GM12872 (cell line): ENCODE data around the gene PRRT3.

Experiments used
- TF ChIP-seq, protein P1 (sequence below): IDR thresholded peaks from 3 replicates; pipeline ENCODE4 v1.5.1; 2011; ENCODE audit warnings: low read depth, mild to moderate bottlenecking, low read length, moderate library complexity; ENCODE audit not compliant: insufficient read depth

The PRRT3 gene

DNA sequence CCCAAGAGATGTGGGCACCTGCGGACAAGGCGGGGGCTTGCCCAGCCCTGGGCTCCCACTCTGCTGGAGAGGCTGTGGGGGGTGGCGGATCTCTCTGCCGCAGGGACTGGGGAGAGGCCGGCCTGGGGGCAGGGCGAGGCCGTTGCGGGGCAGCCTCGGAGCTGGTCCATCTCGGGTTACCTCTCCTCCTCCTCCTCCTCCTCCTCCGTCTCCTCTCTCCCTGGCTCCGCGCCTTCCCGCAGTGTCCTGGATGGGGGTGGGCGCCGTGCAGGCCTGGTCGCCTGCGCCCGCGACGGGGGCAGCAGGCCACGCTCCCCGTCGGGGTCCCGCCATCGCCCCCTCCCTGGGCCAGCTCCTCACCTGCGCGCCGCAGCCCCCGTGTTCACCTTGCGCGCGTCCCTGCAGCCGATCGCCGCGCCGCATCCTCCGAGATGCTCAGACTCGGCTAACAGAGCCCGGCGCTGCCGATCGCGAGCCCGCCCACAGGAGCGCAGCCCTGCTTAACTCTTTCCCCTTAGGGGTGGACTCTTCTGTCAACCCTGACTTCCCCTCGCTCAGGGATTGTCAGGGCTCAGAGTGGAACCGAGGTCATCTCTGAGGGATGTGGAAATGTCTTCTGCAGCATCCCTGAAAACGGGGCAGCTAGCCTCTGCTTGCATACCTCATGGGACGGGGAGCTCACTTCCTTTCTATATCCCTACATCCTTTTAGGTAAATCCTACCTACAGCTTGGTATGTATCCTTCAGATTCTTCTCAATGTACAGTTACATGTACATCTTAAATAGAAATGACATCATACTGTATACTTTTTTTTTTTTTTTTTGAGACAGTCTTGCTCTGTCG lies at the start of gene PRRT3:
PRRT3 (minus strand) TSS at position 447 of the 844 bp plus-strand sequence. CDS start 2,293 bp downstream, outside the sequence.
- TF ChIP-seq, protein P1, sequence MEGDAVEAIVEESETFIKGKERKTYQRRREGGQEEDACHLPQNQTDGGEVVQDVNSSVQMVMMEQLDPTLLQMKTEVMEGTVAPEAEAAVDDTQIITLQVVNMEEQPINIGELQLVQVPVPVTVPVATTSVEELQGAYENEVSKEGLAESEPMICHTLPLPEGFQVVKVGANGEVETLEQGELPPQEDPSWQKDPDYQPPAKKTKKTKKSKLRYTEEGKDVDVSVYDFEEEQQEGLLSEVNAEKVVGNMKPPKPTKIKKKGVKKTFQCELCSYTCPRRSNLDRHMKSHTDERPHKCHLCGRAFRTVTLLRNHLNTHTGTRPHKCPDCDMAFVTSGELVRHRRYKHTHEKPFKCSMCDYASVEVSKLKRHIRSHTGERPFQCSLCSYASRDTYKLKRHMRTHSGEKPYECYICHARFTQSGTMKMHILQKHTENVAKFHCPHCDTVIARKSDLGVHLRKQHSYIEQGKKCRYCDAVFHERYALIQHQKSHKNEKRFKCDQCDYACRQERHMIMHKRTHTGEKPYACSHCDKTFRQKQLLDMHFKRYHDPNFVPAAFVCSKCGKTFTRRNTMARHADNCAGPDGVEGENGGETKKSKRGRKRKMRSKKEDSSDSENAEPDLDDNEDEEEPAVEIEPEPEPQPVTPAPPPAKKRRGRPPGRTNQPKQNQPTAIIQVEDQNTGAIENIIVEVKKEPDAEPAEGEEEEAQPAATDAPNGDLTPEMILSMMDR, result no peak

DNA sequence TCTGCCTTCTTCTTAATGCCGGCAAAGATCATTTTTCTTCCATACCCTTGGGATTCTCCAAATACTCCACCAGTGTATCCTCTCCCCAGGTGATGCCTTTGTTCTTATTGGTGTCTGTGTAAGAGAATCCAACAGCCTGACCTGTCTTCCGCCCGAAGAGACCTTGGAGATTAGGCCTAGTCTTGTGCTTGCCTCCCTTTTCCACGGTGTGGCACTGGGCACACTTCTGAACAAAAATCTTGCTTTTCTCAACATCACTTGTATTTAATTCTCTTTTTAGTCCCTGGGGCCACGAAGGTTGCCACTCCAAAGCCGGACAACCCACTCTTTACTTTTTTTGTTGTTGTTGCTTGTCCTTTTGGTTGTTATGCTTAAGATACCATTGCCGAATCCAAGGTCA lies 48.5 kb upstream of the PRRT3 start:
- TF ChIP-seq, protein P1, result no peak

DNA sequence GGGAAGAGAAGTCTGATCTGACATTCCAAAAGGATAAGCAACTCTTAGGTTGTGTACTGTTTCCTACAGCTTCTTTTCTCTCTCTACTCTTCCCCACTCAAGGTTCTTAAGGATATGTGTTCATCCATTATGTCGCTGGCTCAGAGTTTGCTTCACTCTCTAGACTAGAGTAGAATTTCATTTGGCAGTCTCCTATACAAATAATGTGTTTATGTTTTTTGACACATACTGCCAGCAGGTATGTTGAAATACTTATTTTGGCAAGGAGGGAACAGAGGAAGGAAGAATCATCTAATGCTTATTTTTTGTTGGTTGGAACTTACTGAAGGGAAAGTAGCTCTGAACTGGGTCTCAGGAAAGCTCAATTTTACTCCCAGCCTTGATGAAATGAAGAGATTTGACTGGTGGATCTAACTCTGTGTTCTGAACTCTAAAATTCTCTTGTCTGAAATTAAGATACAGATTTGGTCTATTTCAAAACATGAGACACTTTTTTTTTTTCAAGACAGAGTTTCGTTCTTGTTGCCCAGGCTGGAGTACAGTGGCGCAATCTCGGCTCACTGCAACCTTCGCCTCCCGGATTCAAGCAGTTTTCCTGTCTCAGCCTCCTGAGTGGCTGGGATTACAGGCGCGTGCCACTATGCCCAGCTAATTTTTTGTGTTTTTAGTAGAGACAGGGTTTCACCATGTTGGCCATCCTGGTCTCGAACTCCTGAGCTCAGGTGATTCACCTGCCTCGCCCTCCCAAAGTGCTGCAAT lies 42.1 kb upstream of the PRRT3 start:
- TF ChIP-seq, protein P1, result no peak

DNA sequence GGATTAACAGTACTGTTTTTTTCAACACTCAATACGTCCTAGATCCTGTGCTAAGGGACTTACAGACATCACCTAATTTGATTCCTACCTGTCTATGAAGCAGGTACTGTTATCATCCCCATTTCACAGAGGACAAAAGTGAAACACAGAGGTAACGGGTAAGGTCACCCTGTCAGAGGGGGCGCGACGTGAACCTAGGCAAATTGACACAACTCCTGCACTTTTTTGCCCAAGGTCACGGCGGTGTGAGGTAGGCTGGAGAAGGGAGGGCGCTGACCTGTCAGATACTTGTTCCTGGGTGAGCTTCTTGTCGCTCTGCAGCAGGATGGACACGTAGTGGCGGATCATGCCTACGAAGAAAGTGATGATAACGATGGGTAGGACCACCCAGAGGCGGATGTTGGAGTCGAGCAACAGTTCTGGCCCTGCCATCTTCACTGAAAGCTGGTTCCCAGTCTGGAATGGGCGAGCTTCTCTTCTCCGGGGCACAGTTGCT lies 34.1 kb upstream of the PRRT3 start:
- TF ChIP-seq, protein P1, result no peak

DNA sequence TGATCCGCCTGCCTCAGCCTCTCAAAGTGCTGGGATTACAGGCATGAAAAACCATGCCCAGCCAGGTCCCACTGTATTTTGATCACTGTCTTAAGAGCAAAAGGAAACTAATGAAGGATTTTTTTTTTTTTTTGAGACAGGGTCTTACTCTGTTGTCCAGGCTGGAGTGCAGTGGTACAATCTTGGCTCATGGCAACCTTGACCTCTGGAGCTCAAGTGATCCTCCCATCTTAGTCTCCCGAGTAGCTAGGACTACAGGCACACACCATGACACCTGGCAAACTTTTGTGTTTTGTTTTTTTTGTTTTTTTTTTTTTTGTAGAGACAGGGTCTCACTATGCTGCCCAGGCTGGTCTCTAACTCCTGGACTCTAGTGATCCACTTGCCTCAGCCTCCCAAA lies 28.0 kb upstream of the PRRT3 start:
- TF ChIP-seq, protein P1, result no peak

DNA sequence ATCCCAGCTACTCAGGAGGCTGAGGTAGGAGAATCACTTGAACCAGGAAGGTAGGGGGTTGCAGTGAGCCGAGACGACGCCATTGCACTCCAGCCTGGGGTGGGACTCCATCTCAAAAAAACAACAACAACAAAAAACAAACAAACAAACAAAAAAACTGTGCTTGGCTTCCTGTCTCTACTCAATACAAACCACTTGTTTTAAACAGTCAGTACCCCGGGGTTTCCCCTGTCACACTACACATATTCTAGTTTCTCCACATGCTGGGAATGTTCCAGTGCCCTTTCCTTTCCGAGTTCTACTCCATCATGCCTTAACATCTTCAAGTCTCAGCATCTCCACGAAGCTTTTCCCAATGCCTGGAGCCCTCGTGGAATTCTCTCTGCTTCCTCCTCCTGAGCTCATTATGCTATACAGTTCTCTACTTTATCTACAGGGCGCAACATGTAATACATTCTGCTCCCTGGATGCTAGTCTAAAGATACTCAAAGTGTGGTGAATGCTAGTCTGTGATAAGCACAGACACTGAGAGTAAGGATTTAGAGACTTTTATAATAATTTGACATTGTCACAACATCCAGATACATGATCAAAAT lies 26.6 kb upstream of the PRRT3 start:
- TF ChIP-seq, protein P1, result no peak
